CD14-positive monocyte (primary cell): ENCODE measurements around the gene CLEC4D. TPM values are rescaled to one million over a fixed set of nuclear protein-coding genes. Genes with fewer than 3 reads are reported as not detected.

Experiments used
- DNase-seq, 3 donors: peaks; one replicate each; pipeline ENCODE4 v3.0.0-alpha.2; 2011 to 2022
- H2AFZ ChIP-seq: 2 replicates; pipeline ENCODE4 v1.6.0; 2012; ENCODE audit warnings: mild to moderate bottlenecking, low read depth, low read length, inconsistent platforms; ENCODE audit not compliant: insufficient read depth, poor library complexity, severe bottlenecking
- H3K27ac ChIP-seq, 2 donors: 1 replicate in 1 of 2; 2 replicates in 1 of 2; pipeline ENCODE4 v1.5.1; 2012 to 2013; ENCODE audit warnings: low read length in 2 of 2, control low read depth in 1 of 2, inconsistent platforms in 1 of 2, low read depth in 1 of 2, mild to moderate bottlenecking in 1 of 2
- H3K27me3 ChIP-seq, 2 donors: one replicate each; pipeline versions ENCODE4 v1.6.0 to v1.6.1; 2011 to 2013; ENCODE audit warnings: low read length in 2 of 2; ENCODE audit not compliant: control insufficient read depth in 2 of 2, insufficient read depth in 2 of 2
- H3K36me3 ChIP-seq, 2 donors: replicated peaks in 1 of 2; 1 replicate in 1 of 2; 2 replicates in 1 of 2; pipeline versions ENCODE4 v1.5.1 to v1.6.1; 2012 to 2013; ENCODE audit warnings: low read length in 2 of 2, control low read depth in 1 of 2, inconsistent platforms in 1 of 2, mild to moderate bottlenecking in 1 of 2; ENCODE audit not compliant: insufficient read depth in 2 of 2, control insufficient read depth in 1 of 2
- H3K4me1 ChIP-seq, 2 donors: 1 replicate in 1 of 2; 2 replicates in 1 of 2; pipeline versions ENCODE4 v1.5.1 to v1.6.1; 2012 to 2013; ENCODE audit warnings: low read length in 2 of 2, control low read depth in 1 of 2, inconsistent platforms in 1 of 2, mild to moderate bottlenecking in 1 of 2, moderate library complexity in 1 of 2; ENCODE audit not compliant: insufficient read depth in 2 of 2, control insufficient read depth in 1 of 2
- H3K4me2 ChIP-seq: replicated peaks from 2 replicates; pipeline ENCODE3; 2012; ENCODE audit warnings: low read length, moderate library complexity, mild to moderate bottlenecking; ENCODE audit not compliant: poor library complexity, severe bottlenecking; ENCODE audit errors: extremely low read depth
- H3K4me3 ChIP-seq, 3 experiments: fragments of 200-600 bp in 1 of 3; sonication (generic) in 1 of 3; replicated peaks in 1 of 3; 1 replicate in 2 of 3; 2 replicates in 1 of 3; pipeline ENCODE4 v1.5.1; 2011 to 2013; ENCODE audit warnings: low read length in 3 of 3, mild to moderate bottlenecking in 3 of 3, control low read depth in 2 of 3, low read depth in 2 of 3, inconsistent platforms in 1 of 3, moderate library complexity in 1 of 3
- H3K79me2 ChIP-seq: 2 replicates; pipeline ENCODE4 v1.6.0; 2012; ENCODE audit warnings: mild to moderate bottlenecking, control low read depth, inconsistent platforms, low read length, moderate library complexity; ENCODE audit not compliant: insufficient read depth
- H3K9ac ChIP-seq: 2 replicates; pipeline ENCODE4 v1.6.0; 2017; ENCODE audit warnings: low read length, mild to moderate bottlenecking; ENCODE audit not compliant: insufficient read depth, poor library complexity, severe bottlenecking
- H3K9me3 ChIP-seq, 2 donors: replicated peaks in 1 of 2; 1 replicate in 1 of 2; 2 replicates in 1 of 2; pipeline versions ENCODE4 v1.5.1 to v1.6.1; 2012 to 2013; ENCODE audit warnings: low read length in 2 of 2, control low read depth in 1 of 2; ENCODE audit not compliant: control insufficient read depth in 1 of 2, insufficient read depth in 1 of 2
- H4K20me1 ChIP-seq: 2 replicates; pipeline ENCODE4 v1.6.0; 2012; ENCODE audit warnings: mild to moderate bottlenecking, low read length, control low read depth, moderate library complexity; ENCODE audit not compliant: insufficient read depth
- H3K27ac Mint-ChIP-seq, 7 donors: one replicate each; pipeline ENCODE4 v1.8.0; 2020; ENCODE audit warnings: mild to moderate bottlenecking in 7 of 7, mixed read lengths in 7 of 7, moderate library complexity in 6 of 7, inconsistent platforms in 2 of 7
- H3K27me3 Mint-ChIP-seq, 3 donors: one replicate each; pipeline ENCODE4 v1.8.0; 2021 to 2022; ENCODE audit warnings: low read depth in 3 of 3, mild to moderate bottlenecking in 3 of 3, mixed read lengths in 3 of 3, moderate library complexity in 3 of 3, inconsistent platforms in 1 of 3
- H3K36me3 Mint-ChIP-seq, 2 donors: one replicate each; pipeline ENCODE4 v1.8.0; 2020; ENCODE audit warnings: mixed read lengths in 2 of 2, inconsistent platforms in 1 of 2, mild to moderate bottlenecking in 1 of 2
- H3K4me1 Mint-ChIP-seq: one replicate; pipeline ENCODE4 v1.8.0; 2020; ENCODE audit warnings: mild to moderate bottlenecking, mixed read lengths
- H3K4me3 Mint-ChIP-seq, 2 donors: one replicate each; pipeline ENCODE4 v1.8.0; 2020; ENCODE audit warnings: mild to moderate bottlenecking in 2 of 2, mixed read lengths in 2 of 2, moderate library complexity in 1 of 2
- H3K9me3 Mint-ChIP-seq, 7 donors: one replicate each; pipeline ENCODE4 v1.8.0; 2020 to 2022; ENCODE audit warnings: mixed read lengths in 7 of 7, mild to moderate bottlenecking in 6 of 7, moderate library complexity in 6 of 7, inconsistent platforms in 2 of 7
- CTCF ChIP-seq: fragments of 200-600 bp; IDR thresholded peaks from one replicate; pipeline ENCODE4 v1.8.0; 2022; ENCODE audit warnings: antibody characterized with exemption, mild to moderate bottlenecking
- WGBS: methylation state at CpG from one replicate; pipeline ENCODE4 v1.1.5; 2013; ENCODE audit warnings: missing lambda C conversion rate; ENCODE audit not compliant: insufficient coverage; 5-methylcytosine and 5-hydroxymethylcytosine counted together
- intact Hi-C, 2 donors: fragments of 100-400 bp; cut with micrococcal nuclease; formaldehyde crosslinking; loops; one replicate each; pipeline versions ENCODE4 v1.15.0 to v1.15.1; 2023
- polyA plus RNA-seq, 3 donors: library from polyadenylated mRNA; depleted of rRNA in 1 of 3; unstranded in 2 of 3; stranded (reverse) in 1 of 3; fragments of 300-500 nt in 2 of 3; fragments of >200 nt in 1 of 3; fragmentation: Illumina TruSeq in 2 of 3; gene quantifications; 1 replicate in 2 of 3; 2 replicates in 1 of 3; pipeline ENCODE4 v1.2.3, GENCODE V29; 2012 to 2021

Gene CLEC4D
- polyA plus RNA-seq, 3 donors: 15.6 to 56.2 (median 35.4) TPM

DNA sequence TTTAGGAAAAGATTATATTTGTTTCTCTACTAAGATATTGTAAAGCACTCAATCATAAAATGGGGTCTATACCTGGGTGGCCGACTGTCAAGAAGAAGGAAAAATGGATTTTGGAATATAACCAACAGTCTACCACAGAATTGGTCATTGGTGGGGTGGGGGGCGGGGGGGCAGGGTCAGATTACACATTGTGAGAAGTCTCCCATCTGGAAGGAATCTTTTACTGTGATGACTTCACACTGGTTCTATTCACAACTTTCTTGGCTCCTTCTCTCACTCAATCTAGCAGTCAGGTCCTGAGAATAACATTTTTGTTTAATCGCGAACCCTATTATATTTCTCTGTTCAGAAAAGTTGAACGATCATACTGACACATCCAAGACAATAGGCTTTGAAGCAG is 36.1 kb downstream of the CLEC4D start:
- Mint-ChIP-seq H3K4me1 (peaks cover 18% of the 10 kb centered on the region), H3K9me3 (peaks cover 0 to 8% (median 0%) of the 10 kb centered on the region in 7 donors), H3K36me3 (no peaks in the 10 kb centered on the region), H3K27me3 (peaks cover 2 to 6% (median 3%) of the 10 kb centered on the region in 3 donors), H3K4me3 (no peak overlapping the region), H3K27ac (no peak overlapping the region)
- Histone ChIP-seq H3K4me1 (peaks cover 7 to 14% of the 10 kb centered on the region in 2 donors), H3K9me3 (no peaks in the 10 kb centered on the region), H3K79me2 (no peaks in the 10 kb centered on the region), H3K36me3 (no peaks in the 10 kb centered on the region), H3K27ac (no peak overlapping the region), H2AFZ (no peak overlapping the region), H3K27me3 (no peaks in the 10 kb centered on the region), H4K20me1 (no peaks in the 10 kb centered on the region), H3K4me3 (no peak overlapping the region), H3K4me2 (no peak overlapping the region), H3K9ac (no peak overlapping the region)
- no peak for TF ChIP-seq CTCF
- 100% methylated on average over 3 of the region's 5 CpGs for WGBS
- intact Hi-C loops: loop anchor here in 1 of 2 donors (5.0 to 10.0 kb wide), 2 partner anchors 33 to 55 kb away; no protein-coding TSS in a partner anchor
- no peak for DNase-seq

GRCh38 chr12:8553088-8553627 is 39.9 kb downstream of the CLEC4D start:
- Histone ChIP-seq H3K27me3 (no peaks in the 10 kb centered on the region), H3K4me1 (peaks cover 0 to 6% of the 10 kb centered on the region in 2 donors), H3K9me3 (no peaks in the 10 kb centered on the region), H2AFZ (no peak overlapping the region), H3K36me3 (no peaks in the 10 kb centered on the region), H3K4me2 (no peak overlapping the region), H3K4me3 (no peak overlapping the region), H3K79me2 (no peaks in the 10 kb centered on the region), H3K9ac (no peak overlapping the region), H4K20me1 (no peaks in the 10 kb centered on the region), H3K27ac (no peak overlapping the region)
- no peaks in the 10 kb centered on the region for H3K36me3 Mint-ChIP-seq
- TF ChIP-seq CTCF: no peak
- no peak overlapping the region for H3K27ac Mint-ChIP-seq
- H3K9me3 Mint-ChIP-seq: peaks cover 0 to 8% (median 0%) of the 10 kb centered on the region in 7 donors
- intact Hi-C loops: loop anchor here in 1 of 2 donors (5.0 kb wide), 1 partner anchor 59 kb away; the partner anchor contains the start of gene AICDA
- WGBS: 88% methylated on average over 3 of the region's 6 CpGs
- no peak overlapping the region for H3K4me3 Mint-ChIP-seq
- no peak for DNase-seq
- peaks cover 0 to 6% (median 3%) of the 10 kb centered on the region in 3 donors for H3K27me3 Mint-ChIP-seq
- H3K4me1 Mint-ChIP-seq: peaks cover 7% of the 10 kb centered on the region
